Muscle of back (tissue), 11 donors: ENCODE data around the gene KRT84. TPM values are rescaled to one million over a fixed set of nuclear protein-coding genes. Genes with fewer than 3 reads are reported as not detected.
A peak's percentile ranks its signal among the peaks of the same experiment; 100 is the strongest.
"Not testable (repeated sequence)": the region's sequence is repeated elsewhere in the genome, so short reads cannot be mapped to it uniquely, and the experiment has no call there.

Experiments used
- DNase-seq, 3 donors: peaks; one replicate each; pipeline versions ENCODE4 v3.0.0 to v3.0.0-alpha.2; 2013
- polyA plus RNA-seq, 10 donors: library from polyadenylated mRNA; unstranded; fragments of 120-200 nt; gene quantifications; one replicate each; pipeline ENCODE4 v1.2.1, GENCODE V29; 2013; ENCODE audit not compliant: insufficient read length in 10 of 10

Gene KRT84
- polyA plus RNA-seq, 10 donors = not detected

GRCh38 chr12:52346593-52346992, 38.9 kb downstream of the KRT84 start:
- no peak for DNase-seq

GRCh38 chr12:52345041-52345440, 40.4 kb downstream of the KRT84 start:
- DNase-seq = not testable (repeated sequence)

- no peak for DNase-seq
Measured at GRCh38 chr12:52344111-52344510, 41.3 kb downstream of the KRT84 start.

- no peak for DNase-seq
Measured at GRCh38 chr12:52343550-52343949, 41.9 kb downstream of the KRT84 start.

GRCh38 chr12:52342781-52343490, 42.5 kb downstream of the KRT84 start:
- DNase-seq = no peak

- no peak for DNase-seq
Measured at GRCh38 chr12:52341066-52341580, 44.3 kb downstream of the KRT84 start.

GRCh38 chr12:52338241-52338960, 47.1 kb downstream of the KRT84 start:
- DNase-seq = no peak

- no peak for DNase-seq
Measured at GRCh38 chr12:52337054-52337453, 48.4 kb downstream of the KRT84 start.

GRCh38 chr12:52336641-52337040, 48.8 kb downstream of the KRT84 start:
- no peak for DNase-seq

- peak in 1 of 3 donors; percentile 12 for DNase-seq
Measured at GRCh38 chr12:52335598-52336262, 49.7 kb downstream of the KRT84 start.

- no peak for DNase-seq
Measured at GRCh38 chr12:52334185-52334584, 51.3 kb downstream of the KRT84 start.

- DNase-seq = no peak
Measured at GRCh38 chr12:52333321-52333720, 52.1 kb downstream of the KRT84 start.

- no peak for DNase-seq
Measured at GRCh38 chr12:52332381-52332780, 53.1 kb downstream of the KRT84 start.

GRCh38 chr12:52331833-52332232, 53.6 kb downstream of the KRT84 start:
- no peak for DNase-seq

GRCh38 chr12:52331039-52331438, 54.4 kb downstream of the KRT84 start:
- no peak for DNase-seq

- DNase-seq = no peak
Measured at GRCh38 chr12:52327830-52328500, 57.5 kb downstream of the KRT84 start.

Other genes with a start within 250 kb of the KRT84 start
- 10 to 100 TPM in 2 of 10 donors, 1 to 10 TPM in 8; 4.4 to 12.8 (median 7.6) TPM for gene KRT80, start 193.6 kb downstream of the KRT84 start, polyA plus RNA-seq
- gene KRT7, start 152.4 kb downstream of the KRT84 start, polyA plus RNA-seq = 1 to 10 TPM in 2 of 10 donors, under 1 TPM in 5, not detected in 3; 0.16 to 4.3 (median 0.65) TPM
- under 1 TPM in 8 of 10 donors, not detected in 2; 0.15 to 0.52 (median 0.28) TPM for gene KRT86, start 111.0 kb downstream of the KRT84 start, polyA plus RNA-seq
- gene KRT81, start 94.1 kb downstream of the KRT84 start, polyA plus RNA-seq = under 1 TPM in 4 of 10 donors, not detected in 6; 0.08 to 0.18 (median 0.10) TPM
- not detected for gene KRT83, start 64.3 kb downstream of the KRT84 start, polyA plus RNA-seq
- gene KRT85, start 18.2 kb downstream of the KRT84 start, polyA plus RNA-seq = 1 to 10 TPM in 1 of 10 donors, not detected in 9; 1.7 TPM
- not detected for gene KRT82, start 20.7 kb upstream of the KRT84 start, polyA plus RNA-seq
- gene KRT75, start 48.7 kb upstream of the KRT84 start, polyA plus RNA-seq = under 1 TPM in 1 of 10 donors, not detected in 9; 0.25 TPM
- gene KRT6B, start 66.5 kb upstream of the KRT84 start, polyA plus RNA-seq = 1 to 10 TPM in 1 of 10 donors, under 1 TPM in 1, not detected in 8; 0.14 to 3.1 TPM
- gene KRT6C, start 88.2 kb upstream of the KRT84 start, polyA plus RNA-seq = 1 to 10 TPM in 1 of 10 donors, under 1 TPM in 1, not detected in 8; 0.32 to 1.3 TPM
- gene KRT6A, start 107.6 kb upstream of the KRT84 start, polyA plus RNA-seq = 10 to 100 TPM in 2 of 10 donors, under 1 TPM in 1, not detected in 7; 0.20 to 38.7 (median 20.8) TPM
- 100 to 1,000 TPM in 2 of 10 donors, 1 to 10 TPM in 3, under 1 TPM in 4, not detected in 1; 0.43 to 538 (median 1.1) TPM for gene KRT5, start 134.7 kb upstream of the KRT84 start, polyA plus RNA-seq
- not detected for gene KRT71, start 167.5 kb upstream of the KRT84 start, polyA plus RNA-seq
- under 1 TPM in 2 of 10 donors, not detected in 8; 0.08 to 0.12 TPM for gene KRT74, start 188.2 kb upstream of the KRT84 start, polyA plus RNA-seq
- gene KRT72, start 215.8 kb upstream of the KRT84 start, polyA plus RNA-seq = 1 to 10 TPM in 1 of 10 donors, under 1 TPM in 1, not detected in 8; 0.30 to 1.5 TPM
- gene KRT73, start 232.9 kb upstream of the KRT84 start, polyA plus RNA-seq = 1 to 10 TPM in 1 of 10 donors, under 1 TPM in 1, not detected in 8; 0.08 to 1.1 TPM